ENCODE measurements around the gene MAD1L1.

Gene MAD1L1

GRCh38 chr7:2257651-2258050 lies 24.9 kb upstream of the MAD1L1 start:
- H3K4me1 ChIP-seq (ENCODE audit: control insufficient read depth, insufficient read depth, low read length), result no peaks in the 10 kb centered on the region
- peaks cover 41% of the 10 kb centered on the region for H3K36me3 ChIP-seq (ENCODE audit: control insufficient read depth, insufficient read depth, low read length)
- no peaks in the 10 kb centered on the region for H3K9me3 ChIP-seq (ENCODE audit: control insufficient read depth, insufficient read depth, low read length)
- H3K4me3 ChIP-seq (ENCODE audit: low read depth, low read length), result no peak overlapping the region
- H3K27me3 ChIP-seq (ENCODE audit: control insufficient read depth, insufficient read depth, low read length), result no peaks in the 10 kb centered on the region
- H3K9ac ChIP-seq (ENCODE audit: low read depth, low read length), result no peak overlapping the region

GRCh38 chr7:2257046-2257551 lies 24.4 kb upstream of the MAD1L1 start:
- Histone ChIP-seq H3K36me3 (ENCODE audit: control insufficient read depth, insufficient read depth, low read length) (peaks cover 38% of the 10 kb centered on the region), H3K9ac (ENCODE audit: low read depth, low read length) (no peak overlapping the region), H3K9me3 (ENCODE audit: control insufficient read depth, insufficient read depth, low read length) (no peaks in the 10 kb centered on the region), H3K4me1 (ENCODE audit: control insufficient read depth, insufficient read depth, low read length) (no peaks in the 10 kb centered on the region), H3K4me3 (ENCODE audit: low read depth, low read length) (no peak overlapping the region), H3K27me3 (ENCODE audit: control insufficient read depth, insufficient read depth, low read length) (no peaks in the 10 kb centered on the region)

GRCh38 chr7:2256306-2257045 lies 23.7 kb upstream of the MAD1L1 start:
- peaks cover 39% of the 10 kb centered on the region for H3K36me3 ChIP-seq (ENCODE audit: control insufficient read depth, insufficient read depth, low read length)
- H3K9ac ChIP-seq (ENCODE audit: low read depth, low read length), result no peak overlapping the region
- no peak overlapping the region for H3K4me3 ChIP-seq (ENCODE audit: low read depth, low read length)
- no peaks in the 10 kb centered on the region for H3K27me3 ChIP-seq (ENCODE audit: control insufficient read depth, insufficient read depth, low read length)
- H3K9me3 ChIP-seq (ENCODE audit: control insufficient read depth, insufficient read depth, low read length), result no peaks in the 10 kb centered on the region
- no peaks in the 10 kb centered on the region for H3K4me1 ChIP-seq (ENCODE audit: control insufficient read depth, insufficient read depth, low read length)

GRCh38 chr7:2255145-2256139 lies 22.7 kb upstream of the MAD1L1 start:
- H3K4me1 ChIP-seq (ENCODE audit: control insufficient read depth, insufficient read depth, low read length), result no peaks in the 10 kb centered on the region
- H3K27me3 ChIP-seq (ENCODE audit: control insufficient read depth, insufficient read depth, low read length), result no peaks in the 10 kb centered on the region
- no peaks in the 10 kb centered on the region for H3K9me3 ChIP-seq (ENCODE audit: control insufficient read depth, insufficient read depth, low read length)
- H3K9ac ChIP-seq (ENCODE audit: low read depth, low read length), result no peak overlapping the region
- peaks cover 36% of the 10 kb centered on the region for H3K36me3 ChIP-seq (ENCODE audit: control insufficient read depth, insufficient read depth, low read length)
- no peak overlapping the region for H3K4me3 ChIP-seq (ENCODE audit: low read depth, low read length)

GRCh38 chr7:2254429-2255144 lies 21.8 kb upstream of the MAD1L1 start:
- no peak overlapping the region for H3K4me3 ChIP-seq (ENCODE audit: low read depth, low read length)
- H3K9ac ChIP-seq (ENCODE audit: low read depth, low read length), result no peak overlapping the region
- H3K4me1 ChIP-seq (ENCODE audit: control insufficient read depth, insufficient read depth, low read length), result no peaks in the 10 kb centered on the region
- H3K36me3 ChIP-seq (ENCODE audit: control insufficient read depth, insufficient read depth, low read length), result peaks cover 36% of the 10 kb centered on the region
- H3K27me3 ChIP-seq (ENCODE audit: control insufficient read depth, insufficient read depth, low read length), result no peaks in the 10 kb centered on the region
- no peaks in the 10 kb centered on the region for H3K9me3 ChIP-seq (ENCODE audit: control insufficient read depth, insufficient read depth, low read length)

- Histone ChIP-seq H3K27me3 (ENCODE audit: control insufficient read depth, insufficient read depth, low read length) (no peaks in the 10 kb centered on the region), H3K4me3 (ENCODE audit: low read depth, low read length) (no peak overlapping the region), H3K9me3 (ENCODE audit: control insufficient read depth, insufficient read depth, low read length) (no peaks in the 10 kb centered on the region), H3K4me1 (ENCODE audit: control insufficient read depth, insufficient read depth, low read length) (no peaks in the 10 kb centered on the region), H3K36me3 (ENCODE audit: control insufficient read depth, insufficient read depth, low read length) (peaks cover 36% of the 10 kb centered on the region), H3K9ac (ENCODE audit: low read depth, low read length) (no peak overlapping the region)
Measured at GRCh38 chr7:2253525-2254244, 20.9 kb upstream of the MAD1L1 start.

- no peaks in the 10 kb centered on the region for H3K9me3 ChIP-seq (ENCODE audit: control insufficient read depth, insufficient read depth, low read length)
- H3K36me3 ChIP-seq (ENCODE audit: control insufficient read depth, insufficient read depth, low read length), result peaks cover 36% of the 10 kb centered on the region
- no peak overlapping the region for H3K4me3 ChIP-seq (ENCODE audit: low read depth, low read length)
- H3K9ac ChIP-seq (ENCODE audit: low read depth, low read length), result no peak overlapping the region
- no peaks in the 10 kb centered on the region for H3K27me3 ChIP-seq (ENCODE audit: control insufficient read depth, insufficient read depth, low read length)
- H3K4me1 ChIP-seq (ENCODE audit: control insufficient read depth, insufficient read depth, low read length), result no peaks in the 10 kb centered on the region
Measured at GRCh38 chr7:2253021-2253420, 20.3 kb upstream of the MAD1L1 start.

- Histone ChIP-seq H3K4me3 (ENCODE audit: low read depth, low read length) (no peak overlapping the region), H3K9ac (ENCODE audit: low read depth, low read length) (no peak overlapping the region), H3K27me3 (ENCODE audit: control insufficient read depth, insufficient read depth, low read length) (no peaks in the 10 kb centered on the region)
Measured at GRCh38 chr7:2251841-2252771, 19.4 kb upstream of the MAD1L1 start.

GRCh38 chr7:2251381-2251780 lies 18.6 kb upstream of the MAD1L1 start:
- Histone ChIP-seq H3K4me1 (ENCODE audit: control insufficient read depth, insufficient read depth, low read length) (peaks cover 2% of the 10 kb centered on the region), H3K9ac (ENCODE audit: low read depth, low read length) (no peak overlapping the region), H3K9me3 (ENCODE audit: control insufficient read depth, insufficient read depth, low read length) (no peaks in the 10 kb centered on the region), H3K4me3 (ENCODE audit: low read depth, low read length) (no peak overlapping the region), H3K36me3 (ENCODE audit: control insufficient read depth, insufficient read depth, low read length) (peaks cover 31% of the 10 kb centered on the region), H3K27me3 (ENCODE audit: control insufficient read depth, insufficient read depth, low read length) (no peaks in the 10 kb centered on the region)

More at GRCh38 chr7:2251841-2252771, 19.4 kb upstream of the MAD1L1 start:
- Histone ChIP-seq H3K4me1 (ENCODE audit: control insufficient read depth, insufficient read depth, low read length) (peaks cover 2% of the 10 kb centered on the region), H3K36me3 (ENCODE audit: control insufficient read depth, insufficient read depth, low read length) (peaks cover 30% of the 10 kb centered on the region), H3K9me3 (ENCODE audit: control insufficient read depth, insufficient read depth, low read length) (no peaks in the 10 kb centered on the region)

GRCh38 chr7:2249744-2250323 lies 17.1 kb upstream of the MAD1L1 start:
- H3K9ac ChIP-seq (ENCODE audit: low read depth, low read length), result no peak overlapping the region
- H3K4me3 ChIP-seq (ENCODE audit: low read depth, low read length), result no peak overlapping the region
- peaks cover 16% of the 10 kb centered on the region for H3K36me3 ChIP-seq (ENCODE audit: control insufficient read depth, insufficient read depth, low read length)
- no peaks in the 10 kb centered on the region for H3K27me3 ChIP-seq (ENCODE audit: control insufficient read depth, insufficient read depth, low read length)
- no peaks in the 10 kb centered on the region for H3K9me3 ChIP-seq (ENCODE audit: control insufficient read depth, insufficient read depth, low read length)
- peaks cover 2% of the 10 kb centered on the region for H3K4me1 ChIP-seq (ENCODE audit: control insufficient read depth, insufficient read depth, low read length)
